ENCODE results near the gene TFEB. TPM values are rescaled to one million over a fixed set of nuclear protein-coding genes. Genes with fewer than 3 reads are reported as not detected.

The TFEB gene
- total RNA-seq, 1 experiment from 2014 or later = 16.2 TPM

GRCh38 chr6:41740366-41741162 lies 5.2 kb upstream of the TFEB start:
- TF ChIP-seq, protein P1, sequence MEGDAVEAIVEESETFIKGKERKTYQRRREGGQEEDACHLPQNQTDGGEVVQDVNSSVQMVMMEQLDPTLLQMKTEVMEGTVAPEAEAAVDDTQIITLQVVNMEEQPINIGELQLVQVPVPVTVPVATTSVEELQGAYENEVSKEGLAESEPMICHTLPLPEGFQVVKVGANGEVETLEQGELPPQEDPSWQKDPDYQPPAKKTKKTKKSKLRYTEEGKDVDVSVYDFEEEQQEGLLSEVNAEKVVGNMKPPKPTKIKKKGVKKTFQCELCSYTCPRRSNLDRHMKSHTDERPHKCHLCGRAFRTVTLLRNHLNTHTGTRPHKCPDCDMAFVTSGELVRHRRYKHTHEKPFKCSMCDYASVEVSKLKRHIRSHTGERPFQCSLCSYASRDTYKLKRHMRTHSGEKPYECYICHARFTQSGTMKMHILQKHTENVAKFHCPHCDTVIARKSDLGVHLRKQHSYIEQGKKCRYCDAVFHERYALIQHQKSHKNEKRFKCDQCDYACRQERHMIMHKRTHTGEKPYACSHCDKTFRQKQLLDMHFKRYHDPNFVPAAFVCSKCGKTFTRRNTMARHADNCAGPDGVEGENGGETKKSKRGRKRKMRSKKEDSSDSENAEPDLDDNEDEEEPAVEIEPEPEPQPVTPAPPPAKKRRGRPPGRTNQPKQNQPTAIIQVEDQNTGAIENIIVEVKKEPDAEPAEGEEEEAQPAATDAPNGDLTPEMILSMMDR (IDR thresholded peaks at IDR 0.05; ENCODE audit: unreplicated experiment) = no peak
- intact Hi-C loops (cut with micrococcal nuclease) = no loop called here
- ChIA-PET CTCF (interaction anchor here (0.5 to 2.0 kb wide), 2 partner anchors 35 to 136 kb away, joined by 3 to 10 read pairs; no protein-coding TSS in a partner anchor), POLR2A (interaction anchor here (1.0 to 1.5 kb wide), 3 partner anchors 23 to 590 kb away, joined by 3 to 5 read pairs (median 4); no protein-coding TSS in a partner anchor)
- H3K4me3 Mint-ChIP-seq (ENCODE audit: unreplicated experiment) = no peak overlapping the region
- DNase-seq (ENCODE audit: unreplicated experiment) = no peak
- H3K27ac Mint-ChIP-seq (ENCODE audit: low read depth, unreplicated experiment) = no peak overlapping the region
- no peaks in the 10 kb centered on the region for H3K36me3 Mint-ChIP-seq (ENCODE audit: insufficient read depth, unreplicated experiment)
- no peaks in the 10 kb centered on the region for H3K27me3 Mint-ChIP-seq (ENCODE audit: insufficient read depth, unreplicated experiment)
- no TSS peak for BruUV-seq (replicated peaks)
- H3K9me3 Mint-ChIP-seq (ENCODE audit: unreplicated experiment) = no peaks in the 10 kb centered on the region
- H3K4me1 Mint-ChIP-seq (ENCODE audit: insufficient read depth, unreplicated experiment) = peaks cover 6% of the 10 kb centered on the region

DNA sequence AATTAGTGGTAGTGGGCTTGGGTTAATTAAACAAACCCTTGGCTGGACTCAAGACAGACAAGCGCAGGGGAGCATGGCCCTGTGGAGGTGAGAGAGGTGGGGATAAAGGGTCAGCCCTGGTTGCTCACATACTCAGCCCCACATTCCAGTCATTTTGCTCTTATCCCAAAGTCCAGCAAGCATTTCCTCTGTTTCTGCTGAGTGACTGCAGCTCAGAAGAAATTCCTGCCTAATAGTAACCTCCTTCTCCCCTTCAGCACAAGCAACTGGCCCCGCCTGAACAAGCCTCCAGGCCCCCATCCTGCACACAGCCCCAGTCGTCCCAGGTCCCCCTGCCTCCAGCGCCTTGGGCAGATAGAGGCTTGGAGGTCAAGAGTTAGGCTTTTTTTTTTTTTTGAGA lies 3.6 kb upstream of the TFEB start:
- TF ChIP-seq, protein P1 (IDR thresholded peaks at IDR 0.05; ENCODE audit: unreplicated experiment) = no peak

DNA sequence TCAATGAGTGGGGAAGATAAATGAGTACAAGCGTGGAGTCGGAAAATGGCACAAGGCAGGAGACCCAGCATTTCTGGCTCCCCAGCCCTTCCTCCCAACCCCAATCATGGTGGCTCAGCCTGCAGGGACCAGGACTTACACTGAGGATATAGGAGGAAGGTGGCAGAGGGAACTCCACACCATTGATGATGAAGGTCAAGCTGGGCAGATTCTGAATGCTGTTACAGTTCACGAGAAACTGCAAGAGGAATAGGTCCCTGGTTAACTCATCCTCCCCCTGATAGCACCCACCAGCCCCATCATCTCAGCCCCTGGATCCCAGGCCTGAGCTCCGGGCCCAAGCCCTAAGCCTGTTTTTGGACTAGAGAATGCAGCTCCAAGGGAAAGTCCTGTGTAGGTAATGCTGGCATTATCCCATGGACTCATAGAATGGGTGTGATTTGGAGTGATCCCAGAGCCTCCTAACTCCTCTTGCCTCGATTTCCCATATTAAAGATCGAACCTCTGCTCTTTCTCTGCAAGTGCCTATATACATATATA lies 2.3 kb upstream of the TFEB start:
- Mint-ChIP-seq H3K27me3 (ENCODE audit: insufficient read depth, unreplicated experiment) (no peaks in the 10 kb centered on the region), H3K4me1 (ENCODE audit: insufficient read depth, unreplicated experiment) (peaks cover 6% of the 10 kb centered on the region), H3K27ac (ENCODE audit: low read depth, unreplicated experiment) (no peak overlapping the region), H3K9me3 (ENCODE audit: unreplicated experiment) (no peaks in the 10 kb centered on the region), H3K36me3 (ENCODE audit: insufficient read depth, unreplicated experiment) (no peaks in the 10 kb centered on the region), H3K4me3 (ENCODE audit: unreplicated experiment) (no peak overlapping the region)
- CTCF ChIA-PET = interaction anchor here (0.6 to 0.8 kb wide), 2 partner anchors 31 to 311 kb away, joined by 3 read pairs; no protein-coding TSS in a partner anchor
- POLR2A ChIA-PET = no interaction called here
- no peak for DNase-seq (ENCODE audit: unreplicated experiment)
- TF ChIP-seq, protein P1 (IDR thresholded peaks at IDR 0.05; ENCODE audit: unreplicated experiment) = no peak
- intact Hi-C loops (cut with micrococcal nuclease) = no loop called here
- no TSS peak for BruUV-seq (replicated peaks)

More for the DNA sequence above, 3.6 kb upstream of the TFEB start:
- ChIA-PET POLR2A (no interaction called here), CTCF (interaction anchor here (0.6 to 1.3 kb wide), 3 partner anchors 19 to 40 kb away, joined by 3 to 4 read pairs (median 3); no protein-coding TSS in a partner anchor)
- Mint-ChIP-seq H3K4me1 (ENCODE audit: insufficient read depth, unreplicated experiment) (peaks cover 6% of the 10 kb centered on the region), H3K27me3 (ENCODE audit: insufficient read depth, unreplicated experiment) (no peaks in the 10 kb centered on the region), H3K27ac (ENCODE audit: low read depth, unreplicated experiment) (no peak overlapping the region), H3K4me3 (ENCODE audit: unreplicated experiment) (no peak overlapping the region), H3K36me3 (ENCODE audit: insufficient read depth, unreplicated experiment) (no peaks in the 10 kb centered on the region), H3K9me3 (ENCODE audit: unreplicated experiment) (no peaks in the 10 kb centered on the region)
- no peak for DNase-seq (ENCODE audit: unreplicated experiment)
- BruUV-seq (replicated peaks) = no TSS peak
- intact Hi-C loops (cut with micrococcal nuclease) = no loop called here

DNA sequence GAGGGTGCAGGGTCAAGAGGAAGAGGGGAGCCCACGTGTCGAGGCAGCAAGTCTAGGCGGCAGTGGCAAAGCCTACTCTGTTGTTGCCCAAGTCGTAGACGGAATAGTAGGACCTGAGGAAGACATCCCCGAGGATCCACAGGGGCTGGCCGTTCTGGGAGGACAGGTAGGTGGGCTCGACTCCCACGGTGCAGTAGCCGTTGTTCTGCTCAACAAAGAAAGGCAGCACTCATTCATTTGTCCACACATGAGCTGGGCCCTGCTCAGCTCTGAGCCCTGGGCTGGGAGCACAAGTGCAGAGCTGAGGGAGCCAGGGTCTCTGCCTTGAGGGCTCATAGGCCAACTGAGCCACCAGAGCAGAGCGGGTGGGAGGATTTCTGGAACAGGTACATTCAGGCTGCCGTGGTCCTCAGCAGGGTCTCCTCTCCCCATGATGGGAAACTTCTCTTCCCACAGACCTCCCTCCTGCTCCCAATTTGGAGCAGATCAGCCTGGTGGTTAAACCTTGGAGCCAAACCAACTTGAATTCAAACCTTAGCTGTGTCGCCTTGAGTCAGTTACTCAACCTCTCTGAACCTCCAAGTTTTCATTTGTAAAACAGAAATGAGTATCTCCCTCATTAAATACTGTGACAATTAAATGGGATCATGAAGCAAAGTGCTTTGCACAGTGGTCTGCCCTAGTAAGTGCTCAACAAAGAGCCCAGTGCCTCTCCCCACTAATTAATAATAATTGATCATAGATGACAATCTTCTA lies 1.6 kb upstream of the TFEB start:
- Mint-ChIP-seq H3K36me3 (ENCODE audit: insufficient read depth, unreplicated experiment) (no peaks in the 10 kb centered on the region), H3K27ac (ENCODE audit: low read depth, unreplicated experiment) (no peak overlapping the region), H3K9me3 (ENCODE audit: unreplicated experiment) (no peaks in the 10 kb centered on the region), H3K27me3 (ENCODE audit: insufficient read depth, unreplicated experiment) (no peaks in the 10 kb centered on the region), H3K4me1 (ENCODE audit: insufficient read depth, unreplicated experiment) (peaks cover 11% of the 10 kb centered on the region), H3K4me3 (ENCODE audit: unreplicated experiment) (no peak overlapping the region)
- no TSS peak for BruUV-seq (replicated peaks)
- DNase-seq (ENCODE audit: unreplicated experiment) = no peak
- TF ChIP-seq, protein P1 (IDR thresholded peaks at IDR 0.05; ENCODE audit: unreplicated experiment) = no peak
- POLR2A ChIA-PET = interaction anchor here (5.9 kb wide), 1 partner anchor 21 kb away, joined by 98 read pairs; no protein-coding TSS in a partner anchor
- CTCF ChIA-PET = interaction anchor here (0.8 kb wide), 1 partner anchor 32 kb away, joined by 3 read pairs; no protein-coding TSS in a partner anchor
- intact Hi-C loops (cut with micrococcal nuclease) = no loop called here
